Smooth muscle cell (in vitro differentiated cells): Measurements from ENCODE around the gene CLIP2. TPM values are rescaled to one million over a fixed set of nuclear protein-coding genes. Genes with fewer than 3 reads are reported as not detected.
A peak's percentile ranks its signal among the peaks of the same experiment; 100 is the strongest.
"Not testable (repeated sequence)": the region's sequence is repeated elsewhere in the genome, so short reads cannot be mapped to it uniquely, and the experiment has no call there.

Source experiments
- DNase-seq: peaks from one replicate; lab custom pipeline; 2025; ENCODE audit not compliant: unreplicated experiment; lab: John Stamatoyannopoulos, UW
- H2AFZ ChIP-seq: fragments of 200-600 bp; sonication (generic); 2 replicates; pipeline ENCODE4 v1.6.0; 2016; ENCODE audit warnings: antibody characterized with exemption, low read depth, mild to moderate bottlenecking
- H3F3A ChIP-seq: fragments of 200-600 bp; sonication (generic); 2 replicates; pipeline ENCODE4 v1.6.0; 2017; ENCODE audit warnings: antibody characterized with exemption, low read depth
- H3K27ac ChIP-seq: fragments of 200-600 bp; sonication (generic); 2 replicates; pipeline ENCODE4 v1.5.1; 2016; ENCODE audit warnings: low read depth, mild to moderate bottlenecking
- H3K27me3 ChIP-seq: fragments of 200-600 bp; sonication (generic); 2 replicates; pipeline ENCODE4 v1.6.1; 2016; ENCODE audit warnings: low read depth, mild to moderate bottlenecking
- H3K36me3 ChIP-seq: fragments of 200-600 bp; sonication (generic); 2 replicates; pipeline ENCODE4 v1.5.1; 2016; ENCODE audit warnings: low read depth
- H3K4me1 ChIP-seq: fragments of 200-600 bp; sonication (generic); 2 replicates; pipeline ENCODE4 v1.5.1; 2016; ENCODE audit warnings: low read depth
- H3K4me2 ChIP-seq: fragments of 200-600 bp; sonication (generic); 2 replicates; pipeline ENCODE4 v1.6.0; 2016; ENCODE audit warnings: mild to moderate bottlenecking
- H3K4me3 ChIP-seq: fragments of 200-600 bp; sonication (generic); 2 replicates; pipeline ENCODE4 v1.5.1; 2016; ENCODE audit warnings: mild to moderate bottlenecking
- H3K79me2 ChIP-seq: fragments of 200-600 bp; sonication (generic); 2 replicates; pipeline ENCODE4 v1.6.0; 2016; ENCODE audit warnings: low read depth, mild to moderate bottlenecking
- H3K9ac ChIP-seq: fragments of 200-600 bp; sonication (generic); 2 replicates; pipeline ENCODE4 v1.6.0; 2016; ENCODE audit warnings: low read depth
- H3K9me3 ChIP-seq: fragments of 200-600 bp; sonication (generic); replicated peaks from 2 replicates; pipeline ENCODE4 v1.5.1; 2016; ENCODE audit warnings: low read depth
- H4K20me1 ChIP-seq: fragments of 200-600 bp; sonication (generic); 2 replicates; pipeline ENCODE4 v1.6.0; 2016; ENCODE audit warnings: low read depth
- WGBS: methylation state at CpG from one replicate; pipeline ENCODE4 v1.1.7; 2016; ENCODE audit warnings: low lambda C conversion rate; 5-methylcytosine and 5-hydroxymethylcytosine counted together
- polyA plus RNA-seq: library from polyadenylated mRNA; unstranded; fragments of >200 nt; fragmentation: Nextera tagmentation; extraction: Ambion mirVana; gene quantifications from 2 replicates; pipeline ENCODE4 v1.2.1, GENCODE V29; 2016
- total RNA-seq: library from RNA; depleted of rRNA; stranded (reverse); fragments of >200 nt; gene quantifications from 2 replicates; pipeline ENCODE4 v1.2.3, GENCODE V29; 2014
- TF ChIP-seq, protein P1 (sequence below): fragments of 200-600 bp; sonication (generic); IDR thresholded peaks from 2 replicates; pipeline ENCODE4 v1.5.1; 2017; ENCODE audit warnings: borderline replicate concordance, mild to moderate bottlenecking, antibody characterized with exemption; ENCODE audit not compliant: insufficient read depth, poor library complexity, severe bottlenecking

Gene CLIP2
- total and polyA plus RNA-seq, 2 experiments from 2014 or later = 12.1 to 23.3 TPM

DNA sequence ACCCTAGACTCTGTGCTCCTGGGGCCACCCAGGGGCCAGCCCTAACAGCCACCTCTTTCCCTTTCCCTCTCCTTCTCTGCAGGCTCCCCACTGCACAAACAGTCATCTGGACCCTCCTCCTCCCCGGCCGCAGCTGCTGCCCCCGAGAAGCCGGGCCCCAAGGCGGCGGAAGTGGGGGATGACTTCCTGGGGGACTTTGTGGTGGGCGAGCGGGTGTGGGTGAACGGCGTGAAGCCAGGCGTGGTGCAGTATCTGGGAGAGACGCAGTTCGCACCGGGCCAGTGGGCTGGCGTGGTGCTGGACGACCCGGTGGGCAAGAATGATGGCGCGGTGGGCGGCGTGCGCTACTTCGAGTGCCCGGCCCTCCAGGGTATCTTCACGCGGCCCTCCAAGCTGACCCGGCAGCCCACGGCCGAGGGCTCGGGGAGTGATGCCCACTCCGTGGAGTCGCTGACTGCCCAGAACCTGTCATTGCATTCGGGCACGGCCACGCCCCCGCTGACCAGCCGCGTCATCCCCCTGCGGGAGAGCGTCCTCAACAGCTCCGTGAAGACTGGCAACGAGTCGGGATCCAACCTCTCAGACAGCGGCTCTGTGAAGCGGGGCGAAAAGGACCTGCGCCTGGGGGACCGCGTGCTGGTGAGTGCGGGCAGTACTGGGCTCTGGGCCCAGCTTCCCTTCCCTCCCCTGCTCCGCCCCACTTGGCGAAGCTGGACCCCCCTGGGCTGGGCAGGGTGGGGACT lies 49.3 kb downstream of the CLIP2 start:
- peaks cover 23% of the 10 kb centered on the region for H4K20me1 ChIP-seq
- H3K36me3 ChIP-seq = no peaks in the 10 kb centered on the region
- H3K27me3 ChIP-seq = no peaks in the 10 kb centered on the region
- H3K4me1 ChIP-seq = no peaks in the 10 kb centered on the region
- TF ChIP-seq, protein P1, sequence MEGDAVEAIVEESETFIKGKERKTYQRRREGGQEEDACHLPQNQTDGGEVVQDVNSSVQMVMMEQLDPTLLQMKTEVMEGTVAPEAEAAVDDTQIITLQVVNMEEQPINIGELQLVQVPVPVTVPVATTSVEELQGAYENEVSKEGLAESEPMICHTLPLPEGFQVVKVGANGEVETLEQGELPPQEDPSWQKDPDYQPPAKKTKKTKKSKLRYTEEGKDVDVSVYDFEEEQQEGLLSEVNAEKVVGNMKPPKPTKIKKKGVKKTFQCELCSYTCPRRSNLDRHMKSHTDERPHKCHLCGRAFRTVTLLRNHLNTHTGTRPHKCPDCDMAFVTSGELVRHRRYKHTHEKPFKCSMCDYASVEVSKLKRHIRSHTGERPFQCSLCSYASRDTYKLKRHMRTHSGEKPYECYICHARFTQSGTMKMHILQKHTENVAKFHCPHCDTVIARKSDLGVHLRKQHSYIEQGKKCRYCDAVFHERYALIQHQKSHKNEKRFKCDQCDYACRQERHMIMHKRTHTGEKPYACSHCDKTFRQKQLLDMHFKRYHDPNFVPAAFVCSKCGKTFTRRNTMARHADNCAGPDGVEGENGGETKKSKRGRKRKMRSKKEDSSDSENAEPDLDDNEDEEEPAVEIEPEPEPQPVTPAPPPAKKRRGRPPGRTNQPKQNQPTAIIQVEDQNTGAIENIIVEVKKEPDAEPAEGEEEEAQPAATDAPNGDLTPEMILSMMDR = no peak
- no peak overlapping the region for H3K4me2 ChIP-seq
- H2AFZ ChIP-seq = no peak overlapping the region
- no peak overlapping the region for H3K27ac ChIP-seq
- no peaks in the 10 kb centered on the region for H3F3A ChIP-seq
- no peak overlapping the region for H3K4me3 ChIP-seq
- H3K9ac ChIP-seq = no peak overlapping the region
- 97% methylated on average over 49 of the region's 52 CpGs for WGBS
- no peaks in the 10 kb centered on the region for H3K79me2 ChIP-seq
- DNase-seq = no peak
- H3K9me3 ChIP-seq = no peaks in the 10 kb centered on the region

DNA sequence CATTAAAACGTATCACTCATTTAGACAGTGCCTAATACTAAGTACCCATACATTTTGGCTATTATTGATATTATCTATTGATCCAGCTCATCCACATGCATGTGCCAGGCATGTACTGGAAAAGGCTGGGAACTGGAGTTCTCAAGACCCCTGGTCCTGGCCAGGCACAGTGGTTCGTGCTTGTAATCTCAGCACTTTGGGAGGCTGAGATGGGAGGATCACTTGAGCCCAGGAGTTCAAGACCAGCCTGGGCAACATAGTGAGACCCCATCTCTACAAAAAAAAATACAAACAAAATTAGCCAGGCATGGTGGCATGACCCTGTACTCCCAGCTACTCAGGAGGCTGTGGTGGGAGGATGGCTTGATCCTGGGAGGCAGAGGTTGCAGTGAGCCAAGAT lies 50.4 kb downstream of the CLIP2 start:
- not testable (repeated sequence) for H2AFZ ChIP-seq, H3K4me3 ChIP-seq, H3K4me2 ChIP-seq, H3K4me1 ChIP-seq, H3K79me2 ChIP-seq, H3K9ac ChIP-seq, H3K27me3 ChIP-seq, H3K27ac ChIP-seq, H3F3A ChIP-seq, H3K36me3 ChIP-seq, DNase-seq, H3K9me3 ChIP-seq
- 98% methylated on average over 2 of the region's 2 CpGs for WGBS
- peaks cover 20% of the 10 kb centered on the region for H4K20me1 ChIP-seq

GRCh38 chr7:74343281-74344131 lies 54.3 kb downstream of the CLIP2 start:
- no peak overlapping the region for H2AFZ ChIP-seq
- no peaks in the 10 kb centered on the region for H3K36me3 ChIP-seq
- H3K27me3 ChIP-seq = no peaks in the 10 kb centered on the region
- peak; percentile 2 for DNase-seq
- no peaks in the 10 kb centered on the region for H3K4me1 ChIP-seq
- TF ChIP-seq, protein P1 = no peak
- H3F3A ChIP-seq = no peaks in the 10 kb centered on the region
- peaks cover 12% of the 10 kb centered on the region for H3K79me2 ChIP-seq
- H3K27ac ChIP-seq = peak overlapping the region; percentile 53
- no peak overlapping the region for H3K4me3 ChIP-seq
- H3K9ac ChIP-seq = no peak overlapping the region
- WGBS = 65% methylated on average over 14 of the region's 14 CpGs
- no peaks in the 10 kb centered on the region for H3K9me3 ChIP-seq
- H4K20me1 ChIP-seq = peaks cover 33% of the 10 kb centered on the region
- H3K4me2 ChIP-seq = peak overlapping the region; percentile 54

DNA sequence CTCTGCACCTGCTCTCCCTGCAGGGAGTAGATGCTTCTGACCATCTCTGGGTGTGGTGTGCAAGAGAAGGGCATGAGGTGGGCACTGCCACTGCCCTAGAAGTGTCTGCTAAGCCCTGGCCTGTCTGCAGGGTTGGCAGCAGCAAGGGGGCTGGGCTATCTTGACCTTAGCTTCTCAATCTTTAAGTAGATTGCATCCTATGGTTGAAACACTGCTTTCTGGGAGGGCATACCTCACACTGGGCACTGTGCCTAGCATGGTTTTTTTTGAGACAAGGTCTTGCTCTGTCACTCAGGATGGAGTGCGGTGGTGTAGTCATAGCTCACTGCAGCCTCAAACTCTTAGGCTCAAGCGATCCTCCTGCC lies 54.9 kb downstream of the CLIP2 start:
- H3K4me1 ChIP-seq = no peaks in the 10 kb centered on the region
- no peaks in the 10 kb centered on the region for H3F3A ChIP-seq
- peak overlapping the region; percentile 53 for H3K27ac ChIP-seq
- H3K4me2 ChIP-seq = peak overlapping the region; percentile 54
- no peak overlapping the region for H3K4me3 ChIP-seq
- DNase-seq = no peak
- TF ChIP-seq, protein P1 = no peak
- H3K36me3 ChIP-seq = no peaks in the 10 kb centered on the region
- no peak overlapping the region for H2AFZ ChIP-seq
- no peaks in the 10 kb centered on the region for H3K27me3 ChIP-seq
- H3K79me2 ChIP-seq = peaks cover 12% of the 10 kb centered on the region
- peaks cover 33% of the 10 kb centered on the region for H4K20me1 ChIP-seq
- WGBS = 88% methylated on average over 2 of the region's 2 CpGs
- no peaks in the 10 kb centered on the region for H3K9me3 ChIP-seq
- H3K9ac ChIP-seq = no peak overlapping the region
